ENCODE results near the gene DNLZ. TPM values are rescaled to one million over a fixed set of nuclear protein-coding genes. Genes with fewer than 3 reads are reported as not detected.
"Not testable (repeated sequence)": the region's sequence is repeated elsewhere in the genome, so short reads cannot be mapped to it uniquely, and the experiment has no call there.

The DNLZ gene
- total and polyA plus RNA-seq, 8 donors = 10.1 to 26.8 (median 15.1) TPM

DNA sequence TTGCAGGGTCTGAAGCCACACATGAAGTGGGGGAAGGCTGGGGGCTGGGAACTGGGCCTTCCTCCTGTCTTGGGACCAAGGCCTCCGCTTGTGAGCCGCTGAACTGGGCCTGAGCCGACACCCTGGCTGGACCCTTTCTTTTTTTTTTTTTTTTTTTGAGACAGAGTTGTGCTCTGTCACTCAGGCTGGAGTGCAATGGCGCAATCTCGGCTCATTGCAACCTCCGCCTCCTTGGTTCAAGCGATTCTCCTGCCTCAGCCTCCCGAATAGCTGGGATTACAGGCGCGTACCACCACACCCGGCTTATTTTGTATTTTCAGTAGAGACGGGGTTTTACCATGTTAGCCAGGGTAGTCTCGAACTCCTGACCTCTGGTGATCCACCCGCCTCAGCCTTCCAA, 44.3 kb downstream of the DNLZ start:
- intact Hi-C loops (cut with DNase I) = loop anchor here in 1 of 3 donors (10.0 kb wide), 1 partner anchor 316 kb away; no protein-coding TSS in a partner anchor
- H3K4me1 ChIP-seq, DNase-seq, H3K4me3 ChIP-seq, H3K27ac ChIP-seq, H3K27me3 ChIP-seq, FAIRE-seq, H3K36me3 ChIP-seq, H3K9me3 ChIP-seq, ATAC-seq: not testable (repeated sequence)
- WGBS, 2 donors = 94% methylated on average over 14 of the region's 14 CpGs

DNA sequence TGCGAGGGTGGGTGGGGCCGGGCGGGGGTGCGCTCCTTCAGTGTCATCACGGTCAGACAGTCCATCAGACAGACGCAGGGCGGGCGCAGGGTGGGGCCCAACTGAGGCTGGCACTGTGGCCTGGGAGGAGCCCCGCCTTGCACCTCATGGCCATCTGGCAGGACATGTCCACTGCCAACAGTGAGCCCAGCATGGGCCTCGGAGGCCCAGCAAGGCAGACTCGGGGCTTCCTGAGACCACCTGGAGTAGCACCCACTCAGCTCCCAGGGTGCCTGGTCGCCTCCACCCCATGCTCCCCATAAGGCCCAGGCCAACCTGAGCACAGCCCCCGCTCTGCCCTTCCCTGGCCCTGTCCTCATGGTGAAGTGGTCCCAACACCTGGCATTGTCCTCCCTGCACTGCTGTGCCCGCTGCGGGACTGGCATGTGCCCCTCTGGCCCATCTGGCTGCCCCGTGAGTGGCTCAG, 44.7 kb downstream of the DNLZ start:
- Histone ChIP-seq H3K27ac (no peak overlapping the region), H3K4me1 (no peaks in the 10 kb centered on the region), H3K9me3 (no peaks in the 10 kb centered on the region), H3K27me3 (no peaks in the 10 kb centered on the region), H3K4me3 (no peak overlapping the region), H3K36me3 (no peaks in the 10 kb centered on the region)
- TF ChIP-seq, protein P1, sequence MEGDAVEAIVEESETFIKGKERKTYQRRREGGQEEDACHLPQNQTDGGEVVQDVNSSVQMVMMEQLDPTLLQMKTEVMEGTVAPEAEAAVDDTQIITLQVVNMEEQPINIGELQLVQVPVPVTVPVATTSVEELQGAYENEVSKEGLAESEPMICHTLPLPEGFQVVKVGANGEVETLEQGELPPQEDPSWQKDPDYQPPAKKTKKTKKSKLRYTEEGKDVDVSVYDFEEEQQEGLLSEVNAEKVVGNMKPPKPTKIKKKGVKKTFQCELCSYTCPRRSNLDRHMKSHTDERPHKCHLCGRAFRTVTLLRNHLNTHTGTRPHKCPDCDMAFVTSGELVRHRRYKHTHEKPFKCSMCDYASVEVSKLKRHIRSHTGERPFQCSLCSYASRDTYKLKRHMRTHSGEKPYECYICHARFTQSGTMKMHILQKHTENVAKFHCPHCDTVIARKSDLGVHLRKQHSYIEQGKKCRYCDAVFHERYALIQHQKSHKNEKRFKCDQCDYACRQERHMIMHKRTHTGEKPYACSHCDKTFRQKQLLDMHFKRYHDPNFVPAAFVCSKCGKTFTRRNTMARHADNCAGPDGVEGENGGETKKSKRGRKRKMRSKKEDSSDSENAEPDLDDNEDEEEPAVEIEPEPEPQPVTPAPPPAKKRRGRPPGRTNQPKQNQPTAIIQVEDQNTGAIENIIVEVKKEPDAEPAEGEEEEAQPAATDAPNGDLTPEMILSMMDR (IDR thresholded peaks at IDR 0.05) = no peak
- FAIRE-seq (no peak), ATAC-seq (no peak), DNase-seq (peak in 2 of 6 donors; percentile 20 to 56)
- intact Hi-C loops (cut with DNase I) = loop anchor here in 1 of 3 donors (10.0 kb wide), 1 partner anchor 316 kb away; no protein-coding TSS in a partner anchor
- WGBS, 2 donors = 80 to 88% methylated on average over 14 to 16 of the region's 16 CpGs

DNA sequence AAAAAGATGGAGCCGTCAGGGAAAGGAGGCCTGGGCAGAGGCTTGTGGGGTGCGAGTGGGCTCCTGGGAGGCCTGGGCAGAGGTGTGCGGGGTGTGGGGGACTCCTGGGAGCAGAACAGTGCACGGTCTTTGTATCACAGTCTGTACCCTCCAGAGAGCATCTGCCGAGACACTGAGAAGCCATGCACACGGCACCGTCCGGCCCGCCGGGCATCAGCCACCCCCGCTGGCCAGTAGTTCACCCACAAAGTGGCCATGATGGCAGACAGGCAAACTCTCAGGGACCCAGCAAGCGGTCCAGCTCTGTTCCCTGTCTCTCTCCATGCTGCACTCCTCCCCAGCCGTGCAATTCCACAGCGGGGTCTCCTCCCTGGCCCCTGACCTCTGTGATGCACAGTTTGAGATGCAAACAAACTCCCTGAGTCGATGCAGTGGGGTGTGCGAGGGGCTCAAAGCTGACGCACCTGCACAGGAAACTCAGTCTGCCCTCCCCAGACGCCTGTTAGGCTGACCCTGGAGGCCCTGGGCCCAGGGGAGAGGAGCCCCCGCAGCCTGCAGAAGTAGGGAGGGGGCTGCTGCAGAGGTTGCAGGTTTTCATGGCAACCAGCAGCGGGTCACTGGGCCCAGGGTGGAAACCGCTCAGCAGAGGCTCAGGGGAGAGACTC, 45.3 kb downstream of the DNLZ start:
- no peak for ATAC-seq
- TF ChIP-seq, protein P1 (IDR thresholded peaks at IDR 0.05) = no peak
- Histone ChIP-seq H3K36me3 (no peaks in the 10 kb centered on the region), H3K27me3 (no peaks in the 10 kb centered on the region), H3K9me3 (no peaks in the 10 kb centered on the region), H3K4me3 (no peak overlapping the region), H3K27ac (no peak overlapping the region), H3K4me1 (no peaks in the 10 kb centered on the region)
- intact Hi-C loops (cut with DNase I) = loop anchor here in 1 of 3 donors (10.0 kb wide), 1 partner anchor 317 kb away; no protein-coding TSS in a partner anchor
- no peak for FAIRE-seq
- DNase-seq = peak in 2 of 6 donors; percentile 7 to 43
- 71 to 80% methylated on average over 21 of the region's 21 CpGs for WGBS, 2 donors

DNA sequence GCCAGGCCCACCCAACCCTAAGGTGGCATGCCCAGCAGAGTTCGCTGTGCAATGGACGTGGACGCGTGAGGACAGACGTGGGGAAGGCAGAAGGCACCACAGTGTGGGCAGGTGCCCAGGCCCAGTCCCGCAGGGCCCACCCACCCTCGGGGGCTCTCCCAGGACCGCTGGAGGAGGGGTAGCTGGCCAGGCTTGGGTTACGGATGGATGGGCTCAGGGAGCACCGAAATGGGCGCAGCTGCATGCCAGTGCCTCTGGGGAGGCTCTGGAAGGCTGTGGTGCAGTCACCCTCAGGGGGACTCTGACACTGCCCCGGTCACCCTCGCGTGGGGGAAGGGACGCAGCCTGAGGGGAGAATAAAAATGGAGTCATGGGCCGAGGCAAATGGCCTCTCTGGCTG, 45.8 kb downstream of the DNLZ start:
- Histone ChIP-seq H3K4me1 (no peaks in the 10 kb centered on the region), H3K9me3 (no peaks in the 10 kb centered on the region), H3K4me3 (no peak overlapping the region), H3K36me3 (no peaks in the 10 kb centered on the region), H3K27ac (no peak overlapping the region), H3K27me3 (no peaks in the 10 kb centered on the region)
- ATAC-seq = no peak
- DNase-seq = peak in 2 of 6 donors; percentile 26 to 51
- intact Hi-C loops (cut with DNase I) = loop anchor here in 1 of 3 donors (10.0 kb wide), 1 partner anchor 317 kb away; no protein-coding TSS in a partner anchor
- 74 to 80% methylated on average over 16 of the region's 16 CpGs for WGBS, 2 donors
- TF ChIP-seq, protein P1 (IDR thresholded peaks at IDR 0.05) = no peak
- no peak for FAIRE-seq

DNA sequence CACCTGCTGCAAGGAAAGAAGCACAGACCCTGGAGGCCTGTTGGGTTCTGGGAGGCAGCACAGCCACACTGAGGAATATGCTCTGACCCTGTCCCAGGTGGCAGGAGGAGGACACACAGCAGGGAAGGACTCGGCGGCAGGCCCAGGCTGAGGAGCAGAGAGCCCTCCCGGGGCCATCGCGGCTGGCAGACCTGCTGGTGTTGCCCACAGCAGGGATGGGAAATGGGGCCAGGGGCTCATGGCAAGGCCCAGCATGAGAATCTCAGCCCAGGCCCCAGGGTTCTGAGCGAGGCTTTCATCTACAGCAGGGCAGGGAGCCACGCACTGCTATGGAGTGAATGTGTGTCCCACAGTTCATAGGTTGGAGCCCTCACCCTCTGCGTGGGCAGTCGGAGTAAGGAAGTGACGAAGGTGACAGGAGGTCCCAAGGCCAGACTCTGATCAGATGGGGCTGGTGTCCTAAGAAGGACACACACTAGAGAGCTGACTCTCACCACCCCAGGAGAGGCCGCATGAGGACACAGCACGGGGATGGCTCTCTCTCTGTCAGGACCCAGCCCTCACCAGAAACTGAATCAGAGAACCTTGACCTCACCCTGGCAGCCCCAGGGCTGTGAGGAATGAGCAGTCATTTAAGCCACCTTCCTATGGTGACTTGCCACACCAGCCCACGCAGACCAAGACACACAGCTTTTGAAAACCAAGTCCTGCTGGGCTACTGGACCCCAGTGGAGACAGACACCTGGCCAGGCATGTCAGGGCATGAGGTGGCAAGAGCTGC, 46.5 kb downstream of the DNLZ start:
- no peaks in the 10 kb centered on the region for H3K36me3 ChIP-seq

More for the DNA sequence above, 46.5 kb downstream of the DNLZ start:
- ATAC-seq (no peak), DNase-seq (peak in 2 of 6 donors; percentile 12 to 39), FAIRE-seq (no peak)
- Histone ChIP-seq H3K27me3 (no peaks in the 10 kb centered on the region), H3K4me1 (no peaks in the 10 kb centered on the region), H3K4me3 (no peak overlapping the region), H3K27ac (no peak overlapping the region), H3K9me3 (no peaks in the 10 kb centered on the region)
- intact Hi-C loops (cut with DNase I) = loop anchor here in 1 of 3 donors (10.0 kb wide), 1 partner anchor 318 kb away; no protein-coding TSS in a partner anchor
- WGBS, 2 donors = 82 to 88% methylated on average over 13 of the region's 13 CpGs
- TF ChIP-seq, protein P1 (IDR thresholded peaks at IDR 0.05) = no peak

All from pancreas (tissue), 10 donors.